Measurements from ENCODE around the gene GPR84.
"Not testable (repeated sequence)": the region's sequence is repeated elsewhere in the genome, so short reads cannot be mapped to it uniquely, and the experiment has no call there.

Gene GPR84

DNA sequence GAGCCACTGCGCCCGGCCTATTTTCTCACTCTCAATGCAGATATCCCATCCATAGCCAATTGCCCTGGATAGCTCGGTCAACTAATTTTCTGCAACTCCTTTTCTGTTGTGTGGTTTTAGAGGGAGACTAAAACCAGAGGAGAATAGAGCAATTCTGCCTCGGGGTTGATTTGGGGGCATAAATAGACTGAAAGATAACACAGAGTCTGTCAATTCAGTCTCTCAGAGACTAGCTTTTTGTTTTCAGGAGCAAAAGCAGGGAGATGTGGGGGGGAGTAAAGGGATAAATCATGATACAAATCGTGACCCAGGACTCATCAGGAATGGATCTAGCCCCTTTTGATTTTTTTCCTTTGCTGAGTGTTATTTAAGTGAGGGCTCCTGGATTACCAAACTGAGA lies 32.8 kb downstream of the GPR84 start:
- H3K9me3 ChIP-seq (ENCODE audit: insufficient read depth, low read length): no peaks in the 10 kb centered on the region
- H3K27me3 ChIP-seq (ENCODE audit: insufficient read depth, insufficient read length): no peaks in the 10 kb centered on the region
- no peaks in the 10 kb centered on the region for H3K4me1 ChIP-seq (ENCODE audit: insufficient read depth, insufficient read length)
- DNase-seq (ENCODE audit: low read depth, low spot score): no peak
- no peak overlapping the region for H3K9ac ChIP-seq (ENCODE audit: insufficient read length, low read depth)
- no peak for TF ChIP-seq ZNF274 (IDR thresholded peaks at IDR 0.05; ENCODE audit: low read depth, low read length)
- no peak for TF ChIP-seq SUZ12 (IDR thresholded peaks at IDR 0.05; ENCODE audit: extremely low read depth, insufficient read depth, insufficient read length)
- no peak for TF ChIP-seq YY1 (IDR thresholded peaks at IDR 0.05; ENCODE audit: insufficient read depth, insufficient read length)
- H3K4me3 ChIP-seq (ENCODE audit: insufficient read length, low read depth): no peak overlapping the region
- H3K36me3 ChIP-seq (ENCODE audit: insufficient read depth, insufficient read length, low read length): peaks cover 26% of the 10 kb centered on the region

DNA sequence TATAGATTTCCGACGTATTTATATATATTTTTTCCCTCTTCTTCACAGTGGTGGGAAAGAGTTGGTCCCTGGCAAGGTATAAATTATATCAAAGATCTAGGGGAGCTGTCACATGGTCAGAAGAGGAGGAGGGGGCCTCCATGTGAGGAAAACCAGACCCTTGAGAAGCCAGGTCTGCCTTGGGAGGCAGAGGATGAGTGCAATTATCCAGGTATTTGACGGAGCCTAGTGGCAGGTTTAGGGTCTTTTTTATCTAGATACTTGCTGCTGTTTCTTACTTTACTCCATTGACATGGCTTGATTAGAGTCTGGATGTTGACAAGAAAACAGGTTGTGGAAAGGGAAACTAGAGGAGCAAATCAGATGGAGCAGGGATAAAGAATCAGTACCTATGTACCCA lies 33.8 kb downstream of the GPR84 start:
- no peaks in the 10 kb centered on the region for H3K27me3 ChIP-seq (ENCODE audit: insufficient read depth, insufficient read length)
- no peaks in the 10 kb centered on the region for H3K4me1 ChIP-seq (ENCODE audit: insufficient read depth, insufficient read length)
- DNase-seq (ENCODE audit: low read depth, low spot score): no peak
- no peak overlapping the region for H3K9ac ChIP-seq (ENCODE audit: insufficient read length, low read depth)
- H3K36me3 ChIP-seq (ENCODE audit: insufficient read depth, insufficient read length, low read length): peaks cover 26% of the 10 kb centered on the region
- TF ChIP-seq YY1 (IDR thresholded peaks at IDR 0.05; ENCODE audit: insufficient read depth, insufficient read length): no peak
- TF ChIP-seq SUZ12 (IDR thresholded peaks at IDR 0.05; ENCODE audit: extremely low read depth, insufficient read depth, insufficient read length): no peak
- no peak overlapping the region for H3K4me3 ChIP-seq (ENCODE audit: insufficient read length, low read depth)
- H3K9me3 ChIP-seq (ENCODE audit: insufficient read depth, low read length): no peaks in the 10 kb centered on the region

DNA sequence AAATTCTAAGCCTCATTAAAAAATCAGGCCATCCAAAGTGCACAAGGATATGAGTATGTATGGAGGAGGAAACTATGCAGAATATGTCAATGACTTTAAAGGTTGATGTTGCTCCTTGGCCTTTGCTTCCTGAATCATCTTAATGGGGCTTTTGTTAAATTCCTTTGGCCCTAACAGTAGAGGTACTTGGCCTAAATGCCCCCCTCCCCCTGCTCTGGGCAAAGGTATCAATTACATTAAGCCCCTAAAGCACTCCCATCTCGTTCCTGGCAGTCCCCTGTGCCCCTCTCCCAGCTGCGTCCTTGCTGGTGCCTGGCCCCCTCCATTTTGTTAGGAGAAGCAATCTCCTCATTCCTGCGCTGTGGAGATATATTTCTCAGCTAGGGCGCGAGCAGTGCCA lies 34.5 kb downstream of the GPR84 start:
- Histone ChIP-seq H3K9ac (ENCODE audit: insufficient read length, low read depth) (no peak overlapping the region), H3K36me3 (ENCODE audit: insufficient read depth, insufficient read length, low read length) (peaks cover 26% of the 10 kb centered on the region), H3K27me3 (ENCODE audit: insufficient read depth, insufficient read length) (no peaks in the 10 kb centered on the region), H3K4me3 (ENCODE audit: insufficient read length, low read depth) (no peak overlapping the region), H3K9me3 (ENCODE audit: insufficient read depth, low read length) (no peaks in the 10 kb centered on the region), H3K4me1 (ENCODE audit: insufficient read depth, insufficient read length) (no peaks in the 10 kb centered on the region)
- DNase-seq (ENCODE audit: low read depth, low spot score): no peak
- TF ChIP-seq YY1 (IDR thresholded peaks at IDR 0.05; ENCODE audit: insufficient read depth, insufficient read length): no peak
- TF ChIP-seq ZNF274 (IDR thresholded peaks at IDR 0.05; ENCODE audit: low read depth, low read length): no peak
- no peak for TF ChIP-seq SUZ12 (IDR thresholded peaks at IDR 0.05; ENCODE audit: extremely low read depth, insufficient read depth, insufficient read length)

DNA sequence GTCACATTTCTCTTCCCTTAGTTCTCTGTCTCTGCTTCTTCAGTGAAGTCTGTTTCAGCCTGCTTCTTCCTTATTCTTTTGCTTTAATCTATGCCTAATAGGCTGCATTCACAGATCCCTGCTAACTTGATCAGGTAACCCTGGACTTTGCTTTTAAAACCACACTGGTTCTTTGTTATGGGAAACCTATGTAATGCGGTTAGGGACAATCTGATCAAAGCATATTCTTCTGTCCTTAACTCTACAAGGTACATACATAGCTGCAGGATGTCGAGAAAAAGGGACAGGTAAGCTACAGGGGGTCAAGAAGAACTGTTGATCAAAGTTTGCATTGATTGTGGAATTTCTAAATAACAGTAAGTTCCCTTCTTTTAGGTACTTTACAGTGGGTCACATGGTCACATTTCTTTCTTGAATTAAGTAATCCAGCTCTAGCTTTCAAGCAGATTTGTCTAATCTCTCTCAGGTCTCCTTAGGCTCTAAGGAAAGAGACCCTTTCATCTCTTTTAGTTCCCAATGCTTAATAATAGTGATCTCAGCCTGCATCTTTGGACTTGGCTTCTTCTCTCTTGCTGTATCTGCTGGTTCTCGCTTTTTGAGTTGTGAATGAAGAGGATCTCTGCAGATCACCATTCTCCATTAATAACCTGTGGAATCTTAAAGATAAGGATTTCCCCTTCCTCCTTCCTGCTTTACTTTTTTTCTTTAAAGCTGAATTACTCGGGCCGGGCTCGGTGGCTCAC lies 35.5 kb downstream of the GPR84 start:
- H3K4me3 ChIP-seq (ENCODE audit: insufficient read length, low read depth): no peak overlapping the region
- TF ChIP-seq ZNF274 (IDR thresholded peaks at IDR 0.05; ENCODE audit: low read depth, low read length): no peak
- TF ChIP-seq YY1 (IDR thresholded peaks at IDR 0.05; ENCODE audit: insufficient read depth, insufficient read length): no peak
- TF ChIP-seq SUZ12 (IDR thresholded peaks at IDR 0.05; ENCODE audit: extremely low read depth, insufficient read depth, insufficient read length): no peak
- peaks cover 26% of the 10 kb centered on the region for H3K36me3 ChIP-seq (ENCODE audit: insufficient read depth, insufficient read length, low read length)
- H3K9me3 ChIP-seq (ENCODE audit: insufficient read depth, low read length): no peaks in the 10 kb centered on the region
- H3K27me3 ChIP-seq (ENCODE audit: insufficient read depth, insufficient read length): no peaks in the 10 kb centered on the region
- H3K4me1 ChIP-seq (ENCODE audit: insufficient read depth, insufficient read length): peaks cover 4% of the 10 kb centered on the region
- DNase-seq (ENCODE audit: low read depth, low spot score): no peak
- H3K9ac ChIP-seq (ENCODE audit: insufficient read length, low read depth): no peak overlapping the region

DNA sequence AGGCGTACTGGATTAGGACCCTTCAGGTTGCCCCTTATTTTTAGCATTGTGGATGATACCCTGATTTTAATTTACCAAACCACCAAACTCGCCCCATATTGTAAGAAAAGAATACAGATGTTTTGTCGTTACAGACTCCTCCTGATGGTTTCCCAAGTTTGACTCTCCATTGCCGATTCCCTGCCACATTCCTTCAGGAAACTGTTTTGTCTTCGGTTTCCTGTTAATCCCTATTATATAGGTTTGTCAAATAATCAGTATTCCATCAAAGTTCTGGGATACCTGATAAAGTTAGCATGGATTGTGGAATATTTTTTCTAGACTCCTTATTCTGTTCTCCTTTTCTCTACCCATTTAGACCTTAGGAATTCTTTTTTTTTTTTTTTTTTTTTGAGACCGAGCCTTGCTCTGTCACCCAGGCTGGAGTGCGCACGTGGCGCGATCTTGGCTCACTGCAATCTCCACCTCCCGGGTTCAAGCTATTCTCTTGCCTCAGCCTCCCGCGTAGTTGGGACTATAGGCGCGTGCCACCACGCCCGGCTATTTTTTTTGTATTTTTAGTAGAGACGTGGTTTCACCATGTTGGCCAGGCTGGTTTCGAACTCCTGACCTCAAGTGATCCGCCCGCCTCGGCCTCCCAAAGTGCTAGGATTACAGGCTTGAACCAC lies 38.7 kb downstream of the GPR84 start:
- Histone ChIP-seq H3K9ac (ENCODE audit: insufficient read length, low read depth) (peak overlapping the region; percentile 96), H3K4me3 (ENCODE audit: insufficient read length, low read depth) (peak overlapping the region; percentile 94)
- not testable (repeated sequence) for H3K9me3 ChIP-seq (ENCODE audit: insufficient read depth, low read length); DNase-seq (ENCODE audit: low read depth, low spot score); H3K27me3 ChIP-seq (ENCODE audit: insufficient read depth, insufficient read length); H3K36me3 ChIP-seq (ENCODE audit: insufficient read depth, insufficient read length, low read length); H3K4me1 ChIP-seq (ENCODE audit: insufficient read depth, insufficient read length)

DNA sequence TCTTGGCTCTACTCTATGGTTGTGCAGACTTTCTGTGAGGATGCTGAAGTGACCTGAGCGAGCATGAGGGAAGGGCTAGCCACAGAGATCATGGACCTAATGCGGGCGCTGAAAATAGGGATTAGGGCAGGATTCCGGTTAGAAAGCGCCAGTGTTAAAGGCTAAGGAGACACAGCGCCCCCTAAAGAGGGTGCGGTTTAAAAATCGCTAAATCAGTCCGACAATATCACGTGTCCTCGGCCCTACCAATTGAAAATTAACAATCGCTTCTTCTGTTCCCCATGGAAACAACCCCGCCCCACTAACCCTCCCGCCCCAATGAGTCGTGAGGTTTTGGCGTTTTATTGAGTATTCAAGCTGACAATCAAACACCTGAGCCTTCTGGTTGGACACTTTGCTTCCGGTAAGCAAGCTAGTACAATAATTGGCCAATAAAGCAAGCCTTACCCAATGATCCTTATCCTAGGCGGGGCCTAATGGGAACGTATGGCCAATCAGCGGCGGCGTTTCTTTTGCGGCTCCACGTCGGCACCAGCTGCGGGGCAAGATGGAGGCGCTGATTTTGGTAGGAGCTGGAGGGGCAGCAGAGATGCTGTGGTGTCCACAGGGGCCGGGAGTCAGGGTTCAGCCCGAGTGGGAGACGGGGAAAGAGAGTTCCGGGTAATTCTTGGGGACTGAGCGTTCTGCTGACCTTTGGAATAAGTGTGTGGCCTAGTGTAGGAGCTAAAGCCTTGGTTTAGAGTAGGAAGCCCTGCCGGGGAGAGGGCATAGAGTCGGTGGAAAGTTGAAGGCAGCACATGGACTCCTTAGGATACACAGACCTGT lies 39.5 kb downstream of the GPR84 start, which contains the start of gene COPZ1:
Gene COPZ1, plus strand, starts transcription at position 515 of the 825 bp plus-strand sequence. Its CDS starts 33 bp downstream, at position 548.
- H3K4me1 ChIP-seq (ENCODE audit: insufficient read depth, insufficient read length): peaks cover 4% of the 10 kb centered on the region
- peak within 1 kb of the TSS; percentile 96 for H3K9ac ChIP-seq (ENCODE audit: insufficient read length, low read depth)
- no peaks in the 10 kb centered on the region for H3K27me3 ChIP-seq (ENCODE audit: insufficient read depth, insufficient read length)
- peak within 1 kb of the TSS; percentile 94 for H3K4me3 ChIP-seq (ENCODE audit: insufficient read length, low read depth)
- peak; percentile 99 for DNase-seq (ENCODE audit: low read depth, low spot score)
- H3K9me3 ChIP-seq (ENCODE audit: insufficient read depth, low read length): no peaks in the 10 kb centered on the region
- H3K36me3 ChIP-seq (ENCODE audit: insufficient read depth, insufficient read length, low read length): peaks cover 3% of the 10 kb centered on the region
- TF ChIP-seq ZNF274 (IDR thresholded peaks at IDR 0.05; ENCODE audit: low read depth, low read length) (no peak), YY1 (IDR thresholded peaks at IDR 0.05; ENCODE audit: insufficient read depth, insufficient read length) (peak; percentile 72)

DNA sequence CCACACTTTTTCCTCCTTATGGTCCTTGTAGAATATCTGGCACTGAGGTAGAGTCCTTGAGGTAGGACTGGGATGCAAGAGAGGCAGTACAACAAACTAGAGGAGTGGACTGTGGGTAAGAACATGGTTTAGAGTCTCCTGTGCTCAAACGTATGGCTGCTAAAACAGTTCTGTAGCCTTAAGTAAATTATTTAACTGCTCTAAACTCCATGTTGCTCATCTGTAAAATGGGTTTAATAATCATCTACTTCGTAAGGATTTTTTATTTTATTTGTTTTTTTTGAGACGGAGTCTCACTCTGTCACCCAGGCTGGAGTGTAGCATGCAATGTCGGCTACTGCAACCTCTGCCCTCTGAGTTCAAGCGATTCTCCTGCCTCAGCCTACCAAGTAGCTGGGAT lies 42.9 kb downstream of the GPR84 start:
- H3K4me3 ChIP-seq (ENCODE audit: insufficient read length, low read depth): no peak overlapping the region
- DNase-seq (ENCODE audit: low read depth, low spot score): no peak
- H3K9ac ChIP-seq (ENCODE audit: insufficient read length, low read depth): no peak overlapping the region
- H3K4me1 ChIP-seq (ENCODE audit: insufficient read depth, insufficient read length): peaks cover 4% of the 10 kb centered on the region
- no peaks in the 10 kb centered on the region for H3K27me3 ChIP-seq (ENCODE audit: insufficient read depth, insufficient read length)
- TF ChIP-seq SUZ12 (IDR thresholded peaks at IDR 0.05; ENCODE audit: extremely low read depth, insufficient read depth, insufficient read length): no peak
- TF ChIP-seq YY1 (IDR thresholded peaks at IDR 0.05; ENCODE audit: insufficient read depth, insufficient read length): no peak
- TF ChIP-seq ZNF274 (IDR thresholded peaks at IDR 0.05; ENCODE audit: low read depth, low read length): no peak
- H3K36me3 ChIP-seq (ENCODE audit: insufficient read depth, insufficient read length, low read length): no peaks in the 10 kb centered on the region
- H3K9me3 ChIP-seq (ENCODE audit: insufficient read depth, low read length): no peaks in the 10 kb centered on the region

All from NT2/D1 (cell line).